Esophagus squamous epithelium (tissue), 4 donors: ENCODE data around the gene NCEH1.

Experiments used
- CTCF ChIP-seq, 6 experiments: fragments of 450-650 bp in 4 of 6; fragments of 200-600 bp in 2 of 6; sonication (generic) in 2 of 6; IDR thresholded peaks; one replicate each; pipeline ENCODE4 v1.5.1; 2016 to 2019; ENCODE audit warnings: antibody characterized with exemption in 6 of 6, mild to moderate bottlenecking in 4 of 6, moderate library complexity in 4 of 6
- POLR2A ChIP-seq, 4 donors: fragments of 450-650 bp; IDR thresholded peaks; one replicate each; pipeline ENCODE4 v1.6.1; 2017; ENCODE audit warnings: antibody characterized with exemption in 4 of 4, mild to moderate bottlenecking in 4 of 4, moderate library complexity in 3 of 4

- no peak for TF ChIP-seq CTCF (IDR thresholded peaks at IDR 0.05)
- TF ChIP-seq POLR2A (IDR thresholded peaks at IDR 0.05) = no peak
Observed at GRCh38 chr3:172696357-172696756, 14.5 kb downstream of the NCEH1 start.
